NCI-H2081 treated with DMSO at 0.1 percent for 48 hours (cell line): ENCODE measurements around the gene CHST8.

Experiments used
- DNase-seq: peaks from one replicate; lab custom pipeline; 2025; lab: John Stamatoyannopoulos, UW

Gene CHST8

DNA sequence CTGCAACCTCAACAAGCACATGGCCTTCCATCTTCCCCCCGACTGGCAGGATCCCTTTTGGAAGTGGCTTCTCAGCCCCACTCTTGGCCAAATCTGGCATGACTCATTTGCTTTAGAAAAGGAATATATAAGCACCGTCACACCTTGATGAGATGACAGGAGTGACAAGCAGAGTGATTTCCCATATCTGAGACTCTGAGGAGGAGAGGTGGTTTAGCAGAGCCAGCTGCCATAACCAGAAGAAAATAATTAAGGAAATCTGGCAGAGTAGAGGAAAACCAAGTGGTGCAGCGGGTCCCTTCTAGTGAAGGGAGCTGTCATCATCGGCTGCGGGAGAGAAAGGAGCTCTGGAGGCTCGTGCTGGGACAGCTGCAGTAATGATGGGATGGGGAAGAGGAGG is 147.5 kb downstream of the CHST8 start:
- DNase-seq, result no peak

DNA sequence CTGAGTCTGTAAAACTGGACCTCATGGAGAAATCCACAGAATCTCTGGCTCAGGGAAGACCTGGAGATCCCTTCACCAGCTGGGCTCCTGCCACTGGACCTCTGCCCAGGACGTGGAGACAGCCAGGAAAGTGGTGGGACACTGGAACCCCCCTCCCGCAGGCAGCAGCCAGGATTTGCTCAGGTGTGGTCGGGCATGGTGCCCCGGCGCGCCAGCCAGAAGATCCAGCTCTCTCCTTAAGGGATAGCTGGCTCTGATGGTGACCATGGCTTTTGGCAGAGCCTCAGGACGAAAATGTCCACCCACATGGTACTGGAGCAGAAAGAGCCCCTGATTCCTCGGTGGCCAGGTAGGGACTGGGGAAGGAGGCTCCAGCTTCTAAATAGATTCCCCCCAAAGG is 148.4 kb downstream of the CHST8 start:
- DNase-seq, result no peak

DNA sequence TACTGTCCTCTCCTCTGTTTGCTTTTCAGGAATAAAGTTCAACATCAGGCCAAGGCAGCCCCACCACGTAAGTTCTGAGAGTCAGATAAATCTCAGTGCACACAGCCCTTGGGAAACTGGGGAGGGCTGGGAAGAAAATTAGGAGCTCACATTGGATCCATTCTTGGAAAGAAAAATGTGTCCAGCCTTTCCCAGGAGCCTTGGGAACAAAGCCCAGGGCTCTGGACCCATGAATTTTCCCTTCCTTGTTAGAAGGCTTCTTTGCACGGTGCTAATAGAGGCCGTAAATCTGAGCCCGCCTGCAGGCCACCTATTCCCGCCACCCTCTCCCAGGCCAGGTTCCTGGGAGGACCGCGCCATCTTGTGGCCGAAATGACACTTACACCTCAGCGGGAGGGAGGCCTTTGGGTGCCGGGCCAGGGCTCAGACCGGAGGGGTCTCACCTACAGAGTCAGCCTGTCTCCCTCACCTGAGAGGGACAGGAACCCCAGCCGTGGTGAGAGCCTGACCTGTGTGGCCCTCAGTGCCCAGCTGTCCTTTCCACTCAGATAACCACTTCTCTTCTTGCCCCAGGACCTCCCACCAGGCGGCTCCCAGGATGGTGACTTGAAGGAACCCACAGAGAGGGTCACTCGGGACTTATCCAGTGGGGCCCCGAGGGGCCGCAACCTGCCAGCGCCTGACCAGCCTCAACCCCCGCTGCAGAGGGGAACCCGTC is 149.8 kb downstream of the CHST8 start:
- DNase-seq, result no peak

DNA sequence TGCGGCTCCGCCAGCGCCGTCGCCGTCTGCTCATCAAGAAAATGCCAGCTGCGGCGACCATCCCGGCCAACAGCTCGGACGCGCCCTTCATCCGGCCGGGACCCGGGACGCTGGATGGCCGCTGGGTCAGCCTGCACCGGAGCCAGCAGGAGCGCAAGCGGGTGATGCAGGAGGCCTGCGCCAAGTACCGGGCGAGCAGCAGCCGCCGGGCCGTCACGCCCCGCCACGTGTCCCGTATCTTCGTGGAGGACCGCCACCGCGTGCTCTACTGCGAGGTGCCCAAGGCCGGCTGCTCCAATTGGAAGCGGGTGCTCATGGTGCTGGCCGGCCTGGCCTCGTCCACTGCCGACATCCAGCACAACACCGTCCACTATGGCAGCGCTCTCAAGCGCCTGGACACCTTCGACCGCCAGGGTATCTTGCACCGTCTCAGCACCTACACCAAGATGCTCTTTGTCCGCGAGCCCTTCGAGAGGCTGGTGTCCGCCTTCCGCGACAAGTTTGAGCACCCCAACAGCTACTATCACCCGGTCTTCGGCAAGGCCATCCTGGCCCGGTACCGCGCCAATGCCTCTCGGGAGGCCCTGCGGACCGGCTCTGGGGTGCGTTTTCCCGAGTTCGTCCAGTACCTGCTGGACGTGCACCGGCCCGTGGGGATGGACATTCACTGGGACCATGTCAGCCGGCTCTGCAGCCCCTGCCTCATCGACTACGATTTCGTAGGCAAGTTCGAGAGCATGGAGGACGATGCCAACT is 150.5 kb downstream of the CHST8 start:
- no peak for DNase-seq

DNA sequence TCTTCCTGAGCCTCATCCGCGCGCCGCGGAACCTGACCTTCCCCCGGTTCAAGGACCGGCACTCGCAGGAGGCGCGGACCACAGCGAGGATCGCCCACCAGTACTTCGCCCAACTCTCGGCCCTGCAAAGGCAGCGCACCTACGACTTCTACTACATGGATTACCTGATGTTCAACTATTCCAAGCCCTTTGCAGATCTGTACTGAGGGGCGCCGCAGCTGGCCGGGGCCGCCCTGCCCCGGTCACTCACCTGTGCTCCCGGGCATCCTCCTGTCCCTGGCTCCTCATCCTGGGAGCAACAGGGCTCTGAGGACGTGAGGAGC is 151.1 kb downstream of the CHST8 start:
- no peak for DNase-seq

DNA sequence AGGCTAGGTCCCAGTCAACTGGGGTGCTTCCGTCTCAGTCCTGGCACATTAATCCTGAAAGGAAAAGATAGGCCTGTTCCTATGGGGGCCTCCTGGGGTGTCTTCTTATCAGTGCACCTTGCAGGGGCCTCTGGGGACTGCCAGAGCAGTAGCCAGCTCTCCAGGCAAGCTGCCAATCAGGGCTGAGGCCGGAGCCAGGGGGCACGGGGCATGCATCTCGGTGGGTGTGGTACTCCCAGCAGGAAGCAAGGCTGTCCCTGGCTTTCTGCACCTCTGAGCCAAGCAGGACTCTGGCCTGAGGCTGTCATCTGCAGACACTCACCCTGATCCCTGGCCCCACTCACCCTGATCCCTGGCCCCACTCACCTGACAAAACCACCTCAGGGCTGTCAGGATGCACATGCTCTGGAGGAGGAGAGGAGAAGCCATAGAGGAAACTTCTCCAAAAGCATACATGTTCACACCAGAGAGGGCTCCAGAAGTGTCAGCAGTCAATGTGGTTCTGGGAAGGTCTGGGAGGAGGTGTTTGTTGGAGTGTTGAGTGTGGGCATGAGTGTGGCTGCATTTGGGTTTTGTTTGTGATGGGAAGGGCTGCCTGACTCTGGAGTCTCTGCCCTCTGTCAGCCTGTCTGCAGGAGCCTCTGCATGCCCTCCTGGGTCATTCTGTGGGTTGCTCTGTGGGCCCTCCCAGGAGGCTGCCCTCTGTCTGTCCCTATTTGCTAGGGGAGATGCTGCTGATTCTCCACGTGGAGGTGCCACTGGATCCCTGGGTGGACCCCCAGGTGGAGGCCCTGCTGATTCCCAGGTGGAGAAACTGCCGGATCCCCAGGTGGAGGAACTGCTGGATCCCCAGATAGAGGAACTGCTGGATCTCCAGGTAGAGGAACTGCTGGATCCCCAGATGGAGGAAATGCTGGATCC is 152.2 kb downstream of the CHST8 start:
- DNase-seq, result no peak

DNA sequence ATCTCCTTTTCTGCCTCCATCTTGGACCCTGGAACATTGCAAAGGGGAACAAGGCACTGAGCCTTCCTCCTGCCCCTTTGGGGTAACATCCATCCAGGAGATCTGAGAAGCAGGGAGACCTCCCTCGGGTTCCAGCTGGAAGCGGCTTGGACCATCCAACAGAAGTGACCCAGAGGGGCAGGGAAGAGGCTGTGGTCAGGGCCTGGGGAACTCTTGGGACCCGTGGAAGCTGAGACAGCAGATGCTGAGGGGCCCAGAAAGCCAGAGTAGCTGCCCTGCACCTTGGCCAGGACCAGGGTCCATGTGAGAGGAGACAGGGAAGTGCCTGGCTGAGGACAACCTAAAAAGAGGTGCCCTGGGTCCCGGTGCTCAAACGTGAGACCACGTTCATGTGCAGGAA is 153.0 kb downstream of the CHST8 start:
- DNase-seq, result no peak

DNA sequence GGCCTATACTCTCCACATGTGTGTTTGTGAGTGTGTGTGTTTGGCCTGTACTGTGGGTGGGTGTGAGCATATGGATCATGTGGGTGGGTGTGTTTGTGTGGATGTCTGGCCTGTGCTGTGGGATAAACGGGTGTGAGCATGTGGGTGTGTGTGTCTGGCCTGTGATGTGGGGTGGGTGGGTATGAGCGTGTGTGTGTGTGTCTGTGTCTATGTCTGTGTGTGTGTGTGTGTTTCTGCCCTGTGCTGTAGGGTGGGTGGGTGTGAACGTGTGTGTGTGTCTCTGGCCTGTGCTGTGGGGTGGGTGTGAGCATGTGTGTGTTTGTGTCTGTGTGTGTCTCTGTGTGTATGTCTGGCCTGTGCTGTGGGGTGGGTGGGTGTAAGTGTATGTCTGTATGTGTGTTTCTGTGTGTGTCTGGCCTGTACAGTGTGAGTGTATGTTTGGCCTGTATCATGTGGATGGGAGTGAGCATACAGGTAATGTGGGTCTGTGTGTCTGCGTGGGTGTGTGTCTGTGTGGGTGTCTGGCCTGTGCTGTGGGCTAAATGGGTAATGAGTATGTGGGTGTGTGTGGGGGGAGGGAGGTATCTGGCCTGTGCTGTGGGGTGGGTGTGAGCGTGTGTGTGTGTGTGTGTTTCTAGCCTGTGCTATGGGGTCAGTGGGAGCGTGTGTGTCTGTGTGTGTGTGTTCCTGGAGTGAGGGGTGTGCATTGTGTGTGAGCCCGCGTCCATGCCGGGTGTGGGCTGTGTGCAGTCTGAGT is 154.2 kb downstream of the CHST8 start:
- DNase-seq, result no peak

DNA sequence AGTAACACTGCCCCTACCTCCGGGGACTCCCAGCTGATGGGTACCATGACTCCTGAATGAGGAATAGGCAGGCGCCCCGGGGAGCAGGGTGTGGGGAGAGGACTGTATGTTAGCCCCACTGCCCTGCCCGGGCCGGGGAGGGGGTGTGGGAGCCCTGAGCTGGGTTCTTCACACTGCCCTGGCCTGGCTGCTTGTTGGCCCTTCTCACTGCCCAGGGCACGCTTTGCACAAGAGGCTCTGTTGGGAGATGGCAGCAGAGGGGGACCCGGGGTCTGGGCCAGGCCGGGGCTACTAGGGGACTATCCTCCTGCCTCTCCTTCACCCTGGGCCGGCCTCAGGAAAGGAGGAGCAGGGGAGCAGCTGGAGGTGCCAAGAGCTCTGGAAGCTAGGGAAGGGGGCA is 155.6 kb downstream of the CHST8 start:
- DNase-seq, result no peak

DNA sequence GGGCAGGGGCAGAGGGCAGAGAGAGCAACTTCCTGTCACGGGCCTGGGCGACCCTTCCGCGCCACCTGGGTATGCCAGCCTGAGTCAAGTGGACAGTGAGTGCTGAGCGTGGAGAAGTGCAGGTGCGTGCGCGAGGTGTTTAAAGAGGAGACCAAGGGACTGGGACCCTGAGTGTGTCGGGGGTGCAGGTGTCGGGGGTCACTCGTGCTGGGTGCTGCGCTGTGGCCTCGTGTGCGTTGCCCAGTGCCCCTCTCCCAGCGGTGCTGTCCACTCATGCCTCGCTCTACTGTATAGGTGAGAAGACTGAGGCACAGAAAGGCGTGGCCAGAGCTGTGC is 156.0 kb downstream of the CHST8 start:
- DNase-seq, result no peak

DNA sequence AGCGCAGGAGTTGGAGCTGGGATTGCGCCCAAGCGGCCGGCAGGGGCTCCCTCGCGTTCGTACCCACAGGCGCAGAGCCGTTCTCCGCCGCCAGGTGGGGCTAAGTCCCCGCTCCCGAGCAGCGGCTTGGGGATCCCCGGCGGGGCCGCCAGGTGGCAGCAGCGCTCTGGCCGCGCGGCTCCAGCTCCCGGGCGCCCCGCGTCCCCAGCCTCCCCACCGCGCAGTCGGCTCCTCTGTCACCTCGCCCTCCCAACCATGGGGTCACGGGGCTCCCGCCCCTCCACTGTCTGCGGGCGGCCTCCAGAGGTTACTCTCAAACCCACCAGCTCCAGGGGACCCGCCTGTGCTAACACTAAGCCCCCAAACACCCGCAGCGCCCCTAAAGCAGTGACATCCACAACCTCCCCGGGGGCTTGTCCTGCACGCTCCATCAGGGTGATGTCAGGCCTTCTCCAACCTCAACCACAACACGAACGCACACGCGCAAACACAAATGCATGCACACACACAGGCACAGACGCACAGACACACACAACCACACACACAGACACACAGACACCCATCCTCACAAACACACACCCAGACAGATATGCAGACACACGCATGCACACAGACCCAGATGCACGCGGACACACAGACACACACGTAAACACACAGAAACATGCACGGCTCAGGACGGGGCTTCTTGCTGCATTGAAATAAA is 156.5 kb downstream of the CHST8 start:
- no peak for DNase-seq

DNA sequence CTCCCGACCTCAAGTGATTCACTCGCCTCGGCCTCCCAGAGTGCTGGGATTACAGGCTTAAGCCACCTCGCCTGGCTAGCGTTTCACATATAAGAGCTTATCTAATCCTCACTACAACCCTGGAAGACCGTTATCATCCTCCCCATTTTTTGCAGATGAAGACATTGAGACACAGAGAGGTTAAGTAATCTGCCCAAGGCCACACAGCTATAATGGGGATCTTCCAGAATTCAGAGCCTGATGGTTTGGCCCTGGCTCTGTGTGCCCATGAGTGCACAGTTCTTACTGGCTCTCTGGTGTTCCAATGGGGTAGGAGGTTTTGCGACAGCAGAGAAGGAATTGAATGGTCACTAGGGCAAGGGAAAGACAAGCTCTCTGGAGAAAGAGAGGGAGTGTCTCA is 158.1 kb downstream of the CHST8 start:
- DNase-seq, result no peak

DNA sequence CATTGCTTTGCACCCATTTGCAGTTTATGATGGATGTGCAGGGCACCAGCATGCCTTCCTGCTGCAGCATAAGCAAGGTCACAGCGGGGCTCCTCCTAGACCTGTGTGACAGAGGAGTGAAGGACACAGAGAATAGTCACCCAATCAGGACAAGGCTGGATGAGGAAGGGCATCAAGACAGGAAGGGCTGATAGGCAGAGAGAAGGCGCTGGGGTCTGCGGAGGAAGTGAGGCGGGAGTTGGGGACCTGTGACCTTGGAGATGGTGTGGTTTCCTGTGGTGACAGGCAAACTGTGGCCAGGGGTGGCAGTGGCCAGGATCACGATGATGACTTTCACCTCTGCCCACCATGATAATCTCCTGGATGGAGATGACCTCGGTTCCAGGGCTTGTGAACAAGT is 158.5 kb downstream of the CHST8 start:
- no peak for DNase-seq

DNA sequence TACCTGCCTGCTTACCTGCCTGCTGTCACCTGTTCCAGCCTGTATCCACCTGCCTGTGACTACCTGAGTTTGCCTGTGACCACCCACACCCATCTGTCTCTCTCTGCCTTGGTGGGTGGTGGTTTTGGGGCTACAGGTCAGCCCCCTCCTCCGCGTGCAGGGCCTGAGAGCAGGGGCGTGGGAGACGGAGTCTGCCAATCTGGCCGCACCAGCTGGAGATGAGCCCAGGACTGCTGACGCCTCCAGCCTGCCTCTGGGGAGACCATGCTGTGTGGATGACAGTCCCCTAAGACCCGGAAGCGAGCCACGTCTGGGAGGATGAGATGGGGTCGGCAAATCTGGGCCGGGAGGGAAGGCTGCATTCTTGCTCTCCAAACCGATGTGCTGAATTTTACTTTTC is 159.0 kb downstream of the CHST8 start:
- no peak for DNase-seq

DNA sequence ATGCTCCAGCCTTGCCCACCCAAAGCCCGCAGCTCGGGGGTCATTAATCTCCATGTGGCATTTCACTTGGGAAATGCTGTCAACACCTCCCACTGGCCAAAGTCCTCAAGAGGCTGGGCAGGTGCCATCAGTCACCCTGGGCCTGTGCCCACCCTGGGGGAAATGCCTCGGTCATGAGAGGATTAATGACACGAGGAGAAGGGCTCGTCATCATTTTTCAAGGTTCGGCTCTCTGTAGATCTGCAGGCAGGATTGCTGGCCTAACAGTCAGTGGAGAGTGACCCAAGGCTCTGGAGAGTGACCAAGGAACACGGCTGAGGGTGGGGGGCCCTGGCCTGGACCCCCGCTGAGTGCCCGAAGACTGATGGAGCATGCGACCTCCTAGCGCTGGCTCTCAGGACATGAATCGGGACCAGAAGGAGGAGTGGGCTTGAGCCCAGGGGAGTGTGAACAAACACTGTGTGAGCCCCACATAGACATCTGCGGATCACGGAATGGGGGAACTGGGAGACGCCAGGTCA is 159.7 kb downstream of the CHST8 start:
- DNase-seq, result no peak

DNA sequence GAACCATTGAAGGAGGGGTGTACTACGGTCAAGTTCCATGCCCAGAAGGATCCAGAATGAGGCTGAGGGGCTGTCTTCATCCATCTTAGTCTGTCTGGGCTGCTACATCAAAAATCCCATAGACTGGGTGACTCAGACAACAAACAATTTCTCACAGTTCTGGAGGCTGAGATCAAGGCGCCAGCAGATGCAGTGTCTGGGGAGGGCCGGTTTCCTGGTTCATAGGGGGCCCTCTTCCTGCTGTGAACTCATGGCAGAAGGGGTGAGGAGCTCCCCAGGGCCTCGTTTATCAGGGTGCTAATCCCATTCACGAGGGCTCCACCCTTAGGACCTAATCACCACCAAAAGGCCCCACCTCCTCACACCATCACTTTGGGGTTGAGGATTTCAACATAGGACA is 160.2 kb downstream of the CHST8 start:
- DNase-seq, result no peak

DNA sequence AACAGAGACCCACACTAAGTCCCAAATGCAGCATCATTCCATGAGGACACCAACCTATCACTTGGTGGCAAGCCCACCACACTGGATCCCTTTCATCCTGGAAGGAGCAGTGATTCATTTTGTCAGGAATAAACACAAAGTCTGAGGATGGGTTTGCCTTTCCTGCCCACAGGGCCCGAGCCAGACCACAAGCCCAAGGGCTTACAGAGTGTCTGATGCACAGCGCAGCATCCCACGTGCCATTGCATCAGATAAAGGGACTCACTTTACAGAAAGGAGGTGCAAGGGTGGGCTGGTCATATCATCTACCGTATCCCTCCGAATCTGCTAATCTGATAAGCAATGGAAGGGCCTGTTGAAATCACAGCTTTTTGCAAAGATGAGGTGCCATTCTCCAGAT is 162.7 kb downstream of the CHST8 start:
- DNase-seq, result no peak

DNA sequence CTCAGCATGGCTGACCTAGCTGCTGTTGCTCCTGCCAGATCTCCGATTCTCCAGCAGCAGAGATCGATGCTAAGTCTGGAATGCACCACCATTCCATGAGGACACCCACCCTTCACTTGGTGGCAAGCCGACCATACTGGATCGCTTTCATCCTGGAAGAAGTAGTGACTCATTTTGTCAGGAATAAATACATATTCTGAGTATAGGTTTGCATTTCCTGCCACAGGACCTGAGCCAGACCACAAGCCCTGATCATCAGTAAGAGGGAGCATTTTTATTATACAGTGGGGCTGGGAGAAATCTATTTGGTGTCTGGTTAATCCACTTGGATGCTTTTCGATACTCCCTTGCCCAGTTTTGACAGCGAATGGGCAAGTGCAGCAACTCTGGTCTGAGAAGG is 164.0 kb downstream of the CHST8 start:
- no peak for DNase-seq

DNA sequence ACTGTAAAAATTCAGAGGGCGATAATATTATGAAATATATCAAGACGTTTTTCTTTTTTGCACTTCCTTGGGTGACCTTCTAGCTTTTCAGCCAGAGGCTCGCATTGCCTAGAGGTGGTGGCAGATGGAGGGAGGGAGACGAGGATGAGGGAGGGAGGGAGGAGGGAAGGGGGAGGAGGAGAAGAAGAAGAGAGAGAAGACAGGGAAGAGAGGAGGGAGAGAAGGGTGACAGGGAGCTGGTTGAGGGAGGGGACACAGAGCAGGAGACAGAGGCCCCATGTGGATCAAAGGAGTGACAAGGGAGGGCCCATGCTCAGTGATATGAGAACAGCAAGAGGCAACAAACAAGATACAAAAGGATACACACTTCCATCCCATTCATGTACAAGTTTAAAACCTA is 166.9 kb downstream of the CHST8 start:
- no peak for DNase-seq

DNA sequence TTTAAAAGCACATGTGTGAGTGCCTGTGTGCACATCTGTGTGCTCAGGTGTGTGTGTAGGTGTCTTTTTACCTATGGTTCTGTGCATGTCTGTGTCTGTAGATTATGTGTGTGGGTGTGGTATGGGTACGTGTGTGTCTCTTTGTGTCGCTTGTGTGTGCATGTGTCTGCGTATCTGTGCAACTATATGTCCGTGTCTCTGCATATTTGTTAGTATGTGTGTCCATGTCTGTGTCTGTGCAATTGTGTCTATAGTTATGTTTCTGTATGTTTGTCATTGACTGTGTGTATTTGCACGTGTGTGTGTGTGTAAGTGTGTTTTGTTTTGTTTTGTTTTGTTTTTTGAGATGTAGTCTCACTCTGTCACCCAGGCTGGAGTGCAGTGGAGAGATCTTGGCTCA is 167.6 kb downstream of the CHST8 start:
- DNase-seq, result no peak

DNA sequence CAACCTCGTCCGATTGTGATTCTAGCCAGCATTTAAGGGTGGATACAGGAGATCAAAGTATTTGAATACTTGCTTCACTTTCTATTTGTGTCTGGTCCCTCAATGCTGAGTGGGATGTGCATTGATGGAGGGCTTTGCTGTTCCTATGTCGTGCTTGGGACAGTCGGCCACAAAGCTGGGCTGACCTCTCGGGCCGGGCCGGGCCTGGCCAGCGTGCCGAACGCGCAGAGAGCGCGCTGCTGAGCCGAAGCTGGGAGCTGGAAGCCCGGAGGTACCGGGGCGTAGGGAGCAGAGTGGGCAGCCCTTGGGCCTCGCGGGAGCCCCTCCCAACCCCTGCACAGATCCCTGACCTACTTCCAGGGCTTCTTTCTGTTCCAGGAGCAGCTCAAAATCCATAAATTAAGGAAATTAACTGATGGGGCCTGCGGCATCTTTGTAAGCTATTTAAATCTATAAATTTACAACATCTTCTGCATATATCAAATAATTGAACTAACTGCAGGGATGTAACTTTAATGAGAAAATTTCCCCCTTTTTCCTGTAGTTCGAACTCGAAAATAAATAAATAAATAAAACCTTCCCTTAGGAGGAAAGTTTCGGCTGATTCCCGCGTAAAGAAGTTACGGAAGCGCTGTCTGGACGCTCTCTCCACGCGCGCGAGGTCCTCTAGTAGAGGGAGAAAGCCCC is 173.1 kb downstream of the CHST8 start:
- DNase-seq, result no peak
